PC-9 (cell line): ENCODE measurements around the gene OR1L8. TPM values are rescaled to one million over a fixed set of nuclear protein-coding genes. Genes with fewer than 3 reads are reported as not detected.

Experiments used
- BruUV-seq: library from RNA; stranded (reverse); fragments of 400-500 nt; replicated peaks from 2 replicates; lab custom pipeline; 2021; lab: Mats Ljungman, UMichigan
- CTCF ChIA-PET: fragments of 300-600 bp; sonication (Branson Sonifier 250); formaldehyde crosslinking; loops from one replicate; lab custom pipeline; 2022; ENCODE audit warnings: antibody characterized with exemption; lab: Charles Lee
- POLR2A ChIA-PET: fragments of 300-600 bp; sonication (Branson Sonifier 250); formaldehyde crosslinking; loops from one replicate; lab custom pipeline; 2022; ENCODE audit warnings: antibody characterized with exemption; ENCODE audit not compliant: unreplicated experiment; lab: Charles Lee
- DNase-seq, 2 experiments: peaks; one replicate each; pipeline versions ENCODE4 v3.0.0 to v3.0.0-alpha.2; 2015 to 2022; ENCODE audit warnings: mixed read lengths in 1 of 2
- H2AFZ ChIP-seq: fragments of 200-600 bp; sonication (generic); 2 replicates; pipeline ENCODE4 v1.8.1; 2017; ENCODE audit warnings: antibody characterized with exemption
- H3F3A ChIP-seq: fragments of 200-600 bp; sonication (generic); 2 replicates; pipeline ENCODE4 v1.8.1; 2017; ENCODE audit warnings: antibody characterized with exemption, mild to moderate bottlenecking, low read depth; ENCODE audit not compliant: insufficient read depth
- H3K27ac ChIP-seq: fragments of 200-600 bp; sonication (generic); 2 replicates; pipeline ENCODE4 v1.6.1; 2016; ENCODE audit warnings: mixed run types
- H3K27me3 ChIP-seq: fragments of 200-600 bp; sonication (generic); 2 replicates; pipeline ENCODE4 v1.6.1; 2016; ENCODE audit warnings: low read depth, mixed run types; ENCODE audit not compliant: insufficient read depth
- H3K36me3 ChIP-seq: fragments of 200-600 bp; sonication (generic); 2 replicates; pipeline ENCODE4 v1.6.1; 2016; ENCODE audit warnings: low read depth, mixed run types
- H3K4me1 ChIP-seq: fragments of 200-600 bp; sonication (generic); replicated peaks from 2 replicates; pipeline ENCODE4 v1.6.1; 2016; ENCODE audit warnings: mixed run types; ENCODE audit not compliant: insufficient read depth
- H3K4me2 ChIP-seq: fragments of 200-600 bp; sonication (generic); 2 replicates; pipeline ENCODE4 v1.6.1; 2017; ENCODE audit warnings: mixed run types
- H3K4me3 ChIP-seq: fragments of 200-600 bp; sonication (generic); 2 replicates; pipeline ENCODE4 v1.6.1; 2016; ENCODE audit warnings: mixed run types
- H3K79me2 ChIP-seq: fragments of 200-600 bp; sonication (generic); 2 replicates; pipeline ENCODE4 v1.6.1; 2017; ENCODE audit warnings: low read depth, mixed run types
- H3K9me2 ChIP-seq: fragments of 200-600 bp; sonication (generic); 2 replicates; pipeline ENCODE4 v1.8.1; 2017; ENCODE audit warnings: mild to moderate bottlenecking; ENCODE audit not compliant: insufficient read depth
- H3K9me3 ChIP-seq: fragments of 200-600 bp; sonication (generic); 2 replicates; pipeline ENCODE4 v1.8.1; 2016; ENCODE audit warnings: low read depth; ENCODE audit not compliant: insufficient read depth
- H4K20me1 ChIP-seq: fragments of 200-600 bp; sonication (generic); 2 replicates; pipeline ENCODE4 v1.8.1; 2017; ENCODE audit not compliant: insufficient read depth
- EZH2 ChIP-seq: fragments of 200-600 bp; sonication (generic); IDR thresholded peaks from 2 replicates; pipeline ENCODE4 v1.8.0; 2017; ENCODE audit warnings: antibody characterized with exemption, low read depth
- intact Hi-C: fragments of 100-400 bp; cut with micrococcal nuclease; formaldehyde crosslinking; loops from one replicate; pipeline ENCODE4 v1.10.0; 2022; ENCODE audit not compliant: unreplicated experiment
- total RNA-seq: library from RNA; stranded (reverse); gene quantifications from 2 replicates; pipeline ENCODE4 v1.2.3, GENCODE V29; 2021
- TF ChIP-seq, protein P1 (sequence below): fragments of 200-600 bp; sonication (generic); conservative IDR thresholded peaks from 2 replicates; pipeline ENCODE4 v1.6.1; 2017; ENCODE audit warnings: mixed run types, antibody characterized with exemption, mild to moderate bottlenecking, moderate library complexity

Gene OR1L8
- total RNA-seq, 1 experiment from 2014 or later = not detected

DNA sequence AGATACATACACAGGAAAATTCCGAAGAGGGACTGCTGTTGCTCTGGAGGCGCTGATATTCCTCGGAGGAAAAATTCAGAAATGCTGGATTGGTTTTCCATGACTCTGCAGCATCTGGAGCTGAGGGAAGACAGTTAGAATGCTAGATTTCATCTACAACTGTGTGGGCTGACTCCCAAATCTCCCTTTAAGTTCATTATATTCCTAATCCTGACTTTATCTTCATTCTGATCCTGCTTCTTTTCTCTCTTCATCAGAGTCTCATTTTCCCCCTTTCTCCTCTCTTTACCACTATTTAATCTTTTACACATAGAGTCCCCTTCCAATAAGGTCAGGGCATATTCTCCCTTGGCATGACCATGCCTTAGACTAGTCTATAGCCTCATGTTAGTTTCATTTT lies 56.0 kb downstream of the OR1L8 start, which contains the start of gene OR1N1:
TSS of gene OR1N1 (minus strand) at position 101 of the 400 bp plus-strand sequence. CDS start at position 101, 0 bp downstream.
- no peaks in the 10 kb centered on the region for H3F3A ChIP-seq
- H3K9me3 ChIP-seq = no peaks in the 10 kb centered on the region
- H3K9me2 ChIP-seq = no peaks in the 10 kb centered on the region
- DNase-seq = no peak
- CTCF ChIA-PET = no interaction called here
- H3K27ac ChIP-seq = no peak within 1 kb of the TSS
- H3K4me1 ChIP-seq = no peaks in the 10 kb centered on the region
- TF ChIP-seq EZH2 = no peak
- TF ChIP-seq, protein P1, sequence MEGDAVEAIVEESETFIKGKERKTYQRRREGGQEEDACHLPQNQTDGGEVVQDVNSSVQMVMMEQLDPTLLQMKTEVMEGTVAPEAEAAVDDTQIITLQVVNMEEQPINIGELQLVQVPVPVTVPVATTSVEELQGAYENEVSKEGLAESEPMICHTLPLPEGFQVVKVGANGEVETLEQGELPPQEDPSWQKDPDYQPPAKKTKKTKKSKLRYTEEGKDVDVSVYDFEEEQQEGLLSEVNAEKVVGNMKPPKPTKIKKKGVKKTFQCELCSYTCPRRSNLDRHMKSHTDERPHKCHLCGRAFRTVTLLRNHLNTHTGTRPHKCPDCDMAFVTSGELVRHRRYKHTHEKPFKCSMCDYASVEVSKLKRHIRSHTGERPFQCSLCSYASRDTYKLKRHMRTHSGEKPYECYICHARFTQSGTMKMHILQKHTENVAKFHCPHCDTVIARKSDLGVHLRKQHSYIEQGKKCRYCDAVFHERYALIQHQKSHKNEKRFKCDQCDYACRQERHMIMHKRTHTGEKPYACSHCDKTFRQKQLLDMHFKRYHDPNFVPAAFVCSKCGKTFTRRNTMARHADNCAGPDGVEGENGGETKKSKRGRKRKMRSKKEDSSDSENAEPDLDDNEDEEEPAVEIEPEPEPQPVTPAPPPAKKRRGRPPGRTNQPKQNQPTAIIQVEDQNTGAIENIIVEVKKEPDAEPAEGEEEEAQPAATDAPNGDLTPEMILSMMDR = no peak
- intact Hi-C loops = no loop called here
- POLR2A ChIA-PET = no interaction called here
- H3K27me3 ChIP-seq = peaks cover 43% of the 10 kb centered on the region
- no peaks in the 10 kb centered on the region for H3K79me2 ChIP-seq
- H3K4me2 ChIP-seq = no peak within 1 kb of the TSS
- no peaks in the 10 kb centered on the region for H3K36me3 ChIP-seq
- BruUV-seq = no TSS peak
- H2AFZ ChIP-seq = no peak within 1 kb of the TSS
- H4K20me1 ChIP-seq = no peaks in the 10 kb centered on the region
- no peak within 1 kb of the TSS for H3K4me3 ChIP-seq

DNA sequence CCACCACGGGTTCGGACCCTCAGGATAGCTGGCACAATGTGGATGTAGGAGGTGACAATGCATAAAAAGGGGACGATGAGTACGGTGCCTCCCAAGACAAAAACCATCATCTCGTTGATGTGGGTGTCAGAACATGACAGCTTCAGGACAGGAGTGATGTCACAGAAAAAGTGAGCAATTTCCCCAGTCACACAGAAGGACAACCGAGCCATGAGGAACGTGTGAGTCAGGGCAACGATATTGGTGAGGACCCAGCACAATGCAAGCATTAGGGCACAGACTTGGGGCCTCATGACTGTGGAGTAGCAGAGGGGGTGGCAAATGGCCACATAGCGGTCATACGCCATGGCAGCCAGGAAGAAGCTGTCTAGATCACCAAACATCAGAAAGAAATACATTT lies 56.6 kb downstream of the OR1L8 start:
- intact Hi-C loops = no loop called here
- no peaks in the 10 kb centered on the region for H3K4me1 ChIP-seq
- H3K27ac ChIP-seq = no peak overlapping the region
- H4K20me1 ChIP-seq = no peaks in the 10 kb centered on the region
- no peaks in the 10 kb centered on the region for H3K36me3 ChIP-seq
- DNase-seq = no peak
- no peaks in the 10 kb centered on the region for H3K9me2 ChIP-seq
- peaks cover 43% of the 10 kb centered on the region for H3K27me3 ChIP-seq
- H2AFZ ChIP-seq = no peak overlapping the region
- no peak overlapping the region for H3K4me2 ChIP-seq
- no peaks in the 10 kb centered on the region for H3K9me3 ChIP-seq
- no TSS peak for BruUV-seq
- ChIA-PET POLR2A (no interaction called here), CTCF (no interaction called here)
- H3F3A ChIP-seq = no peaks in the 10 kb centered on the region
- H3K79me2 ChIP-seq = no peaks in the 10 kb centered on the region
- TF ChIP-seq, protein P1 = no peak
- TF ChIP-seq EZH2 = no peak
- no peak overlapping the region for H3K4me3 ChIP-seq

DNA sequence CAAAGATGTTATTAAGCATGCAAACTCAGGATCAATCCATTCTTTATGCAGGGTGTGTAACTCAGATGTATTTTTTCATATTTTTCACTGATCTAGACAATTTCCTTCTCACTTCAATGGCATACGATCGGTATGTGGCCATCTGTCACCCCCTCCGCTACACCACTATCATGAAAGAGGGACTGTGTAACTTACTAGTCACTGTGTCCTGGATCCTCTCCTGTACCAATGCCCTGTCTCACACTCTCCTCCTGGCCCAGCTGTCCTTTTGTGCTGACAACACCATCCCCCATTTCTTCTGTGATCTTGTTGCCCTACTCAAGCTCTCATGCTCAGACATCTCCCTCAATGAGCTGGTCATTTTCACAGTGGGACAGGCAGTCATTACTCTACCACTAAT lies 63.8 kb downstream of the OR1L8 start:
- H3K4me1 ChIP-seq = no peaks in the 10 kb centered on the region
- no peak overlapping the region for H2AFZ ChIP-seq
- no peaks in the 10 kb centered on the region for H3K79me2 ChIP-seq
- H3K27me3 ChIP-seq = peaks cover 32% of the 10 kb centered on the region
- H4K20me1 ChIP-seq = no peaks in the 10 kb centered on the region; the same call in 1 of the 2 replicates
- H3K36me3 ChIP-seq = no peaks in the 10 kb centered on the region
- no TSS peak for BruUV-seq
- no peak for TF ChIP-seq EZH2
- TF ChIP-seq, protein P1 = no peak
- no peak overlapping the region for H3K4me2 ChIP-seq
- H3K4me3 ChIP-seq = no peak overlapping the region
- no peaks in the 10 kb centered on the region for H3F3A ChIP-seq
- no peak overlapping the region for H3K27ac ChIP-seq
- no peak for DNase-seq
- no peaks in the 10 kb centered on the region for H3K9me3 ChIP-seq
- ChIA-PET CTCF (no interaction called here), POLR2A (no interaction called here)
- no peaks in the 10 kb centered on the region for H3K9me2 ChIP-seq
- intact Hi-C loops = no loop called here
